ENCODE results near the gene SH2D4B. TPM values are rescaled to one million over a fixed set of nuclear protein-coding genes. Genes with fewer than 3 reads are reported as not detected.
A peak's percentile ranks its signal among the peaks of the same experiment; 100 is the strongest.

SH2D4B gene
- total RNA-seq, 4 donors from 2014 or later = 0.13 TPM; not detected in 3

DNA sequence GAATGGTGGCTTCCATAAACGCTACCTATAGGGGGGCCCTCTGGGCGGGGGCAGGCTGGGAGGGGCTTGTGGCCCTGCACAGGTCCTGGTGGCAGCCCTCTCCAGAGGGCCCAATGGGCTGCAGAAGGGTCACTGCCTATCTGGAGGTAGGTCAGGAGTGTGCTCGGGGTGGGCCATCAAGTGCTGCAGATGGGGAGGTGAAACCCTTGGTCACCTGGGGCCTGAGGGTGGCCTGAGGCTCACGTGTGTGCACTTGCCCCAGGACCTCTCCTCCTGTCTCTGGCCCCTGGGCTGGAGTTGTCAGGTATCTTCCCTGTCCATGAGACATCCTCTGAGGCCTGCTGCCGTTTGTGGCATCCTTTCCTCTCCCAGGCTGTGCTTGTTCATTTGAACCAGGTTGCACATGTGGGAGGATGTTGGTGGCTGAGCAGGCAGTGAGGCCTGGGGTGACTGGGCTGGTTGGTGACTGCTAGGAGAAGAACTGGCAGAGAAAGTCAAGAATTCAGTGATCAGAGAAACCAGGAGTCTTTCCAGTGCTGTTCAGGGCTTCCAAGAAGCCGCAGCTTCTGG, 21.1 kb upstream of the SH2D4B start:
- TF ChIP-seq, protein P1, sequence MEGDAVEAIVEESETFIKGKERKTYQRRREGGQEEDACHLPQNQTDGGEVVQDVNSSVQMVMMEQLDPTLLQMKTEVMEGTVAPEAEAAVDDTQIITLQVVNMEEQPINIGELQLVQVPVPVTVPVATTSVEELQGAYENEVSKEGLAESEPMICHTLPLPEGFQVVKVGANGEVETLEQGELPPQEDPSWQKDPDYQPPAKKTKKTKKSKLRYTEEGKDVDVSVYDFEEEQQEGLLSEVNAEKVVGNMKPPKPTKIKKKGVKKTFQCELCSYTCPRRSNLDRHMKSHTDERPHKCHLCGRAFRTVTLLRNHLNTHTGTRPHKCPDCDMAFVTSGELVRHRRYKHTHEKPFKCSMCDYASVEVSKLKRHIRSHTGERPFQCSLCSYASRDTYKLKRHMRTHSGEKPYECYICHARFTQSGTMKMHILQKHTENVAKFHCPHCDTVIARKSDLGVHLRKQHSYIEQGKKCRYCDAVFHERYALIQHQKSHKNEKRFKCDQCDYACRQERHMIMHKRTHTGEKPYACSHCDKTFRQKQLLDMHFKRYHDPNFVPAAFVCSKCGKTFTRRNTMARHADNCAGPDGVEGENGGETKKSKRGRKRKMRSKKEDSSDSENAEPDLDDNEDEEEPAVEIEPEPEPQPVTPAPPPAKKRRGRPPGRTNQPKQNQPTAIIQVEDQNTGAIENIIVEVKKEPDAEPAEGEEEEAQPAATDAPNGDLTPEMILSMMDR (IDR thresholded peaks at IDR 0.05) = no peak
- no peak for TF ChIP-seq POLR2A (IDR thresholded peaks at IDR 0.05)
- Histone ChIP-seq H3K27ac (peak overlapping the region in 3 of 4 donors; percentile 23 to 61 (median 54)), H3K4me1 (peaks cover 0 to 48% (median 11%) of the 10 kb centered on the region in 3 donors), H3K36me3 (peaks cover 53 to 100% (median 72%) of the 10 kb centered on the region in 3 donors), H3K9me3 (no peaks in the 10 kb centered on the region), H3K27me3 (no peaks in the 10 kb centered on the region), H3K4me3 (no peak overlapping the region)
- WGBS, 2 donors = 77 to 79% methylated on average over 4 to 6 of the region's 6 CpGs
- intact Hi-C loops (cut with DNase I) = no loop called here
- no peak for DNase-seq

DNA sequence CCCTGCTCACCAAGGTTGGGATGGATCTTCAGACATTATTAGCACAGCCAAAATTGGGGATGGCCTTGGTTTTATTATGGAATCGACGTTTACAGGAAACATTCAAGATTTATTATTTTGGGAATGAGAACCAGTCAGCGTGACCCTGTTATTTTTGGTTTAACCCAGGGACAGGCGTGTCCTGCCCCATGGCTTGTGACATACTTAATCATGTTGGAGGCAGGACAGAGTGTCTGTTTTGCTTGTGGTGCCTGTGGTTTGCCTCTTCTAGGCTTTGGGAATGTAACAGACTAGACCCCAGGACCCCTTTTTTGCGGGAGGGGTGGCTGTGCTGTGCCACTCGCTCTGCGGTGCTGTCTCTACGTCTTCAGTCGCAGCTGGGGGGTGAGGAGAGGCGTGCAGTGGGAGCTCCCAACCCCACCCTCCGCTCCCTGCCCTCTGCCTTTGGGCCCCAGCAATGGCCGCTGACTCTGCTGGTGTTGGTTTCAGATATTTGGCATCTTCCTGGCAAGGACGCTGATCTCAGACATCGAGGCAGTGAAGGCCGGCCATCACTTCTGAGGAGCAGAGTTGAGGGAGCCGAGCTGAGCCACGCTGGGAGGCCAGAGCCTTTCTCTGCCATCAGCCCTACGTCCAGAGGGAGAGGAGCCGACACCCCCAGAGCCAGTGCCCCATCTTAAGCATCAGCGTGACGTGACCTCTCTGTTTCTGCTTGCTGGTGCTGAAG, 20.1 kb upstream of the SH2D4B start:
- Histone ChIP-seq H3K27ac (peak overlapping the region in 2 of 4 donors; percentile 54 to 67), H3K9me3 (no peaks in the 10 kb centered on the region), H3K36me3 (peaks cover 48 to 99% (median 64%) of the 10 kb centered on the region in 3 donors), H3K4me1 (peaks cover 0 to 55% (median 11%) of the 10 kb centered on the region in 3 donors), H3K27me3 (no peaks in the 10 kb centered on the region), H3K4me3 (no peak overlapping the region)
- no peak for DNase-seq
- intact Hi-C loops (cut with DNase I) = no loop called here
- 78 to 86% methylated on average over 7 to 10 of the region's 21 CpGs for WGBS, 2 donors
- TF ChIP-seq, protein P1 (IDR thresholded peaks at IDR 0.05) = no peak
- TF ChIP-seq POLR2A (IDR thresholded peaks at IDR 0.05) = no peak

DNA sequence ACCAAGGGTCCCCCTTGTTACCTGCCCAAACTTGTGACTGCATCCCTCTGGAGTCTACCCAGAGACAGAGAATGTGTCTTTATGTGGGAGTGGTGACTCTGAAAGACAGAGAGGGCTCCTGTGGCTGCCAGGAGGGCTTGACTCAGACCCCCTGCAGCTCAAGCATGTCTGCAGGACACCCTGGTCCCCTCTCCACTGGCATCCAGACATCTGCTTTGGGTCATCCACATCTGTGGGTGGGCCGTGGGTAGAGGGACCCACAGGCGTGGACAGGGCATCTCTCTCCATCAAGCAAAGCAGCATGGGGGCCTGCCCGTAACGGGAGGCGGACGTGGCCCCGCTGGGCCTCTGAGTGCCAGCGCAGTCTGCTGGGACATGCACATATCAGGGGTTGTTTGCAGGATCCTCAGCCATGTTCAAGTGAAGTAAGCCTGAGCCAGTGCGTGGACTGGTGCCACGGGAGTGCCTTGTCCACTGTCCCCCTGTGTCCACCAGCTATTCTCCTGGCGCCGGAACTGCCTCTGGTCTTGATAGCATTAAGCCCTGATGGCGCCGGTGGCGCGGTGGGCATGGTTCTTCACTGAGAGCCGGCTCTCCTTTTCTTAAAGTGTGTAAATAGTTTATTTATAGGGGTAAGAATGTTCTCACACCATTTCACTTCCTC, 19.4 kb upstream of the SH2D4B start:
- no peaks in the 10 kb centered on the region for H3K27me3 ChIP-seq
- WGBS, 2 donors = 88 to 89% methylated on average over 9 to 13 of the region's 17 CpGs
- H3K27ac ChIP-seq = peak overlapping the region in 3 of 4 donors; percentile 6 to 67 (median 54)
- intact Hi-C loops (cut with DNase I) = no loop called here
- H3K4me1 ChIP-seq = peaks cover 0 to 62% (median 11%) of the 10 kb centered on the region in 3 donors
- DNase-seq = no peak
- peaks cover 41 to 92% (median 57%) of the 10 kb centered on the region in 3 donors for H3K36me3 ChIP-seq
- H3K4me3 ChIP-seq = no peak overlapping the region
- no peaks in the 10 kb centered on the region for H3K9me3 ChIP-seq
- TF ChIP-seq, protein P1 (IDR thresholded peaks at IDR 0.05) = no peak
- no peak for TF ChIP-seq POLR2A (IDR thresholded peaks at IDR 0.05)

DNA sequence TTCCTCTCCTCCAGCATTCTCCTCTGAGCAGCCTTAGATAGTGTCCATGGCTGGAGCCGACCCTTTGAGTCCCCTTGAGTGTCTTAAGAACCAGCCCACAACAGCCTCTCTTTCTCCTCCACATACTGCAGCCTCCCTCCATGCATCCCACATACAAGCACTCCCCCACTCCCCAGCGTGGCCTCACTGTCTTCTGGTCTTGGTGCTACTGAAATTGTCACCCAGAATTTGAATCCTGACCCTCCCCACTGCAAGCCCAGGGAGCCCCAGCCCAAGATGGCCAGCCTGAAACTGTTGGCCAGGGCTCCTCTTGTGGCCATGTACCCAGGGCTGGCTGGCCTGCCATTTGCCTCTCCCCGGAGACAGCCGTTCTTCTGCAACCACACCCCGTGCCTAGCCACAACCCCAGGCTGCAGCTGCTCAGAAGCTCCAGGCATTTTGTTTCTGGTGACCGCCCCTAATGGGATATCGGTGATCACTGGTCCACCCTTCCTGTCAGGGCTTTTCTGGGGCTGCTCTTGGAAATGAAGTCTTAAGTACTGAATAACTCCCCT, 18.8 kb upstream of the SH2D4B start:
- intact Hi-C loops (cut with DNase I) = no loop called here
- DNase-seq = no peak

More for the DNA sequence above, 18.8 kb upstream of the SH2D4B start:
- no peak for TF ChIP-seq POLR2A (IDR thresholded peaks at IDR 0.05)
- TF ChIP-seq, protein P1 (IDR thresholded peaks at IDR 0.05) = no peak
- Histone ChIP-seq H3K36me3 (peaks cover 35 to 86% (median 51%) of the 10 kb centered on the region in 3 donors), H3K4me3 (no peak overlapping the region), H3K4me1 (peaks cover 0 to 68% (median 15%) of the 10 kb centered on the region in 3 donors), H3K27ac (peak overlapping the region in 1 of 4 donors; percentile 34), H3K27me3 (no peaks in the 10 kb centered on the region), H3K9me3 (no peaks in the 10 kb centered on the region)
- WGBS, 2 donors = 75 to 76% methylated on average over 4 to 7 of the region's 7 CpGs

All from esophagus squamous epithelium (tissue), 5 donors.